Frontal cortex (tissue), 4 donors: ENCODE data around the gene COBL. TPM values are rescaled to one million over a fixed set of nuclear protein-coding genes. Genes with fewer than 3 reads are reported as not detected.
"Not testable (repeated sequence)": the region's sequence is repeated elsewhere in the genome, so short reads cannot be mapped to it uniquely, and the experiment has no call there.

ENCODE experiments used
- DNase-seq, 2 donors: peaks; one replicate each; pipeline ENCODE4 v3.0.0; 2012; ENCODE audit warnings: low spot score in 2 of 2
- FAIRE-seq: peaks from 2 replicates; lab custom pipeline; 2012; peaks lifted over from hg19 to GRCh38; lab: Jason Lieb, UNC
- total RNA-seq: library from RNA; depleted of rRNA; stranded (reverse); fragments of >200 nt; gene quantifications from one replicate; pipeline ENCODE4 v1.2.3, GENCODE V29; 2014
- donor health status: control.
- donor health status: control.
- donor health status: control.

COBL gene
- total RNA-seq, 1 donor from 2014 or later: 2.4 TPM

GRCh38 chr7:51007551-51008505 is 308.8 kb downstream of the COBL start:
- no peak for FAIRE-seq
- DNase-seq: no peak

- no peak for DNase-seq
- FAIRE-seq: no peak
Measured at GRCh38 chr7:51006483-51007235, 309.9 kb downstream of the COBL start.

- no peak for FAIRE-seq
- no peak for DNase-seq
Measured at GRCh38 chr7:51005074-51005473, 311.5 kb downstream of the COBL start.

GRCh38 chr7:51000956-51001355 is 315.7 kb downstream of the COBL start:
- no peak for DNase-seq
- FAIRE-seq: no peak

- DNase-seq (no peak), FAIRE-seq (no peak)
Measured at GRCh38 chr7:50994753-50995319, 321.8 kb downstream of the COBL start.

- DNase-seq, FAIRE-seq: not testable (repeated sequence)
Measured at GRCh38 chr7:50990214-50990613, 326.4 kb downstream of the COBL start.

- FAIRE-seq: no peak
- no peak for DNase-seq
Measured at GRCh38 chr7:50988988-50989387, 327.6 kb downstream of the COBL start.

GRCh38 chr7:50988465-50988864 is 328.1 kb downstream of the COBL start:
- DNase-seq: no peak
- no peak for FAIRE-seq

GRCh38 chr7:50985096-50985495 is 331.5 kb downstream of the COBL start:
- no peak for FAIRE-seq

GRCh38 chr7:50983850-50984249 is 332.8 kb downstream of the COBL start:
- DNase-seq (no peak), FAIRE-seq (no peak)

More at GRCh38 chr7:50985096-50985495, 331.5 kb downstream of the COBL start:
- DNase-seq: no peak

GRCh38 chr7:50982626-50983025 is 334.0 kb downstream of the COBL start:
- DNase-seq (no peak), FAIRE-seq (no peak)

GRCh38 chr7:50981743-50982142 is 334.9 kb downstream of the COBL start:
- DNase-seq (no peak), FAIRE-seq (no peak)

GRCh38 chr7:50980411-50980810 is 336.2 kb downstream of the COBL start:
- FAIRE-seq: no peak

GRCh38 chr7:50978633-50979215 is 337.9 kb downstream of the COBL start:
- no peak for FAIRE-seq

More at GRCh38 chr7:50980411-50980810, 336.2 kb downstream of the COBL start:
- DNase-seq: no peak

GRCh38 chr7:50977421-50977820 is 339.2 kb downstream of the COBL start:
- FAIRE-seq (no peak), DNase-seq (no peak)

More at GRCh38 chr7:50978633-50979215, 337.9 kb downstream of the COBL start:
- DNase-seq: no peak

- no peak for DNase-seq
- no peak for FAIRE-seq
Measured at GRCh38 chr7:50976064-50976463, 340.5 kb downstream of the COBL start.

GRCh38 chr7:50974240-50974639 is 342.4 kb downstream of the COBL start:
- FAIRE-seq (no peak), DNase-seq (no peak)

GRCh38 chr7:50973814-50974213 is 342.8 kb downstream of the COBL start:
- no peak for FAIRE-seq
- no peak for DNase-seq

- DNase-seq: no peak
- FAIRE-seq: no peak
Measured at GRCh38 chr7:50970092-50970491, 346.5 kb downstream of the COBL start.
